ENCODE measurements around the gene GPNMB. TPM values are rescaled to one million over a fixed set of nuclear protein-coding genes. Genes with fewer than 3 reads are reported as not detected.
A peak's percentile ranks its signal among the peaks of the same experiment; 100 is the strongest.

The GPNMB gene
- total and polyA plus RNA-seq, 2 of the 13 experiments (the other 11 are each of a cell fraction or from before 2014, with no cell fraction given), result 1.1 to 1.6 TPM

DNA sequence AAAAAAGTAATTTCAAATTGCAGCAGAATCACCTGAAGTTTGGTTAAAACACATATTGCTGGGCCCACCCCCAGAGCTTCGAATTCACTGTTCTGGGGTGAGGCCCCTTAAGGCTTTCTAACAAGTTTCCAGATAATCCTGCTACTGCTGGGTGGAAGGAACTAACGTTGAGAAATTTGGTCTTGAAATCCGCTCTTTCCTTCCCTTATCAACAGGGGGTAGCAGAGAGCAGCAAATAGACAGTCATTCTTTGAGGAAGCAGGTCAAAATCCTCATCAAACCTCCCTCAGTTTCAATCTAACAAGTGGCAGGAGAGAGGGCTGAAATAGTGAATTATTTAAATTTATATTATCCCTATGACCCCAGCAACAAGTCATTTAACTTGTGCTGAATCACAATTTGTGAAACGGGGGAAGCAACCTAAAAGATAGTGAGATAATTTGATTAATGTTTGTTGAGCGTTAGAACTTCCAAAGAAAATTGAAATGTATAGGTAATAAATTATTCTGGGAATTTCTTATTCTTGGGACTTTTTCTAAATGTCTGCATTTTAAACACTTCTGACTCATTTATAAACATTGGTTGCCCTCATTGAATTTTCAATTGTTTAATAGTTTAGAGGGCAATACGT, 30.9 kb downstream of the GPNMB start (continued):
- TF ChIP-seq, protein P1, sequence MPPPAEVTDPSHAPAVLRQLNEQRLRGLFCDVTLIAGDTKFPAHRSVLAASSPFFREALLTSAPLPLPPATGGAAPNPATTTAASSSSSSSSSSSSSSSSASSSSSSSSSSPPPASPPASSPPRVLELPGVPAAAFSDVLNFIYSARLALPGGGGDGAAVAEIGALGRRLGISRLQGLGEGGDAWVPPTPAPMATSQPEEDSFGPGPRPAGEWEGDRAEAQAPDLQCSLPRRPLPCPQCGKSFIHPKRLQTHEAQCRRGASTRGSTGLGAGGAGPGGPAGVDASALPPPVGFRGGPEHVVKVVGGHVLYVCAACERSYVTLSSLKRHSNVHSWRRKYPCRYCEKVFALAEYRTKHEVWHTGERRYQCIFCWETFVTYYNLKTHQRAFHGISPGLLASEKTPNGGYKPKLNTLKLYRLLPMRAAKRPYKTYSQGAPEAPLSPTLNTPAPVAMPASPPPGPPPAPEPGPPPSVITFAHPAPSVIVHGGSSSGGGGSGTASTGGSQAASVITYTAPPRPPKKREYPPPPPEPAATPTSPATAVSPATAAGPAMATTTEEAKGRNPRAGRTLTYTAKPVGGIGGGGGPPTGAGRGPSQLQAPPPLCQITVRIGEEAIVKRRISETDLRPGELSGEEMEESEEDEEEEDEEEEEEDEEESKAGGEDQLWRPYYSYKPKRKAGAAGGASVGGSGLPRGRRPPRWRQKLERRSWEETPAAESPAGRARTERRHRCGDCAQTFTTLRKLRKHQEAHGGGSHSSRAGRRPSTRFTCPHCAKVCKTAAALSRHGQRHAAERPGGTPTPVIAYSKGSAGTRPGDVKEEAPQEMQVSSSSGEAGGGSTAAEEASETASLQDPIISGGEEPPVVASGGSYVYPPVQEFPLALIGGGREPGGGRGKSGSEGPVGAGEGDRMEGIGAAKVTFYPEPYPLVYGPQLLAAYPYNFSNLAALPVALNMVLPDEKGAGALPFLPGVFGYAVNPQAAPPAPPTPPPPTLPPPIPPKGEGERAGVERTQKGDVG (CRISPR knock-in tag; IDR thresholded peaks at IDR 0.05; ENCODE audit: borderline replicate concordance), result no peak
- TF ChIP-seq, protein P2, sequence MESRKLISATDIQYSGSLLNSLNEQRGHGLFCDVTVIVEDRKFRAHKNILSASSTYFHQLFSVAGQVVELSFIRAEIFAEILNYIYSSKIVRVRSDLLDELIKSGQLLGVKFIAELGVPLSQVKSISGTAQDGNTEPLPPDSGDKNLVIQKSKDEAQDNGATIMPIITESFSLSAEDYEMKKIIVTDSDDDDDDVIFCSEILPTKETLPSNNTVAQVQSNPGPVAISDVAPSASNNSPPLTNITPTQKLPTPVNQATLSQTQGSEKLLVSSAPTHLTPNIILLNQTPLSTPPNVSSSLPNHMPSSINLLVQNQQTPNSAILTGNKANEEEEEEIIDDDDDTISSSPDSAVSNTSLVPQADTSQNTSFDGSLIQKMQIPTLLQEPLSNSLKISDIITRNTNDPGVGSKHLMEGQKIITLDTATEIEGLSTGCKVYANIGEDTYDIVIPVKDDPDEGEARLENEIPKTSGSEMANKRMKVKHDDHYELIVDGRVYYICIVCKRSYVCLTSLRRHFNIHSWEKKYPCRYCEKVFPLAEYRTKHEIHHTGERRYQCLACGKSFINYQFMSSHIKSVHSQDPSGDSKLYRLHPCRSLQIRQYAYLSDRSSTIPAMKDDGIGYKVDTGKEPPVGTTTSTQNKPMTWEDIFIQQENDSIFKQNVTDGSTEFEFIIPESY (CRISPR knock-in tag; IDR thresholded peaks at IDR 0.05), result no peak
- TF ChIP-seq STAG1 (CRISPR knock-in tag; IDR thresholded peaks at IDR 0.05), result peak; percentile 87
- TF ChIP-seq SETDB1 (CRISPR knock-in tag; IDR thresholded peaks at IDR 0.05; ENCODE audit: borderline replicate concordance), result no peak
- no peak for TF ChIP-seq SMARCC2 (IDR thresholded peaks at IDR 0.05)
- no peak for TF ChIP-seq SNAPC5 (CRISPR knock-in tag; IDR thresholded peaks at IDR 0.05; ENCODE audit: borderline replicate concordance)
- TF ChIP-seq ZNF678 (CRISPR knock-in tag; IDR thresholded peaks at IDR 0.05), result no peak
- peak; percentile 32; the same call in 1 of the 2 replicates for TF ChIP-seq KAT8 (CRISPR knock-in tag; IDR thresholded peaks at IDR 0.05)
- no peak for TF ChIP-seq ZNF530 (CRISPR knock-in tag; IDR thresholded peaks at IDR 0.05; ENCODE audit: low read depth)
- no peak for TF ChIP-seq MNT (IDR thresholded peaks at IDR 0.05)
- TF ChIP-seq CTCF (CRISPR knock-in tag; IDR thresholded peaks at IDR 0.05), result peak; percentile 88
- TF ChIP-seq ARID3A (IDR thresholded peaks at IDR 0.05; ENCODE audit: low read depth, low read length), result 0 out of 2 replicates have a peak, but pooled peaks have one; percentile 27
- TF ChIP-seq PATZ1 (CRISPR knock-in tag; IDR thresholded peaks at IDR 0.05), result no peak
- no peak for TF ChIP-seq ARHGAP35 (CRISPR knock-in tag; IDR thresholded peaks at IDR 0.05; ENCODE audit: borderline replicate concordance)
- no peak for TF ChIP-seq ZNF781 (CRISPR knock-in tag; IDR thresholded peaks at IDR 0.05; ENCODE audit: borderline replicate concordance, not compliant biosample characterization)

All from HepG2 (cell line).